Neural progenitor cell (in vitro differentiated cells): Measurements from ENCODE around the gene TLK1. TPM values are rescaled to one million over a fixed set of nuclear protein-coding genes. Genes with fewer than 3 reads are reported as not detected.
A peak's percentile ranks its signal among the peaks of the same experiment; 100 is the strongest.

Experiments used
- DNase-seq: peaks from one replicate; pipeline ENCODE4 v3.0.0-alpha.2; 2016; ENCODE audit warnings: low spot score
- H2AFZ ChIP-seq: fragments of 200-600 bp; sonication (generic); replicated peaks from 2 replicates; pipeline ENCODE4 v1.6.1; 2016; ENCODE audit warnings: antibody characterized with exemption
- H3F3A ChIP-seq: fragments of 200-600 bp; sonication (generic); 2 replicates; pipeline ENCODE4 v1.6.1; 2016; ENCODE audit warnings: antibody characterized with exemption, low read depth
- H3K27ac ChIP-seq: fragments of 200-600 bp; sonication (generic); 2 replicates; pipeline ENCODE4 v1.5.1; 2016; ENCODE audit warnings: mild to moderate bottlenecking
- H3K27me3 ChIP-seq: fragments of 200-600 bp; sonication (generic); 2 replicates; pipeline ENCODE4 v1.6.1; 2016; ENCODE audit warnings: mild to moderate bottlenecking, moderate library complexity
- H3K36me3 ChIP-seq: fragments of 200-600 bp; sonication (generic); 2 replicates; pipeline ENCODE4 v1.5.1; 2016
- H3K4me1 ChIP-seq: fragments of 200-600 bp; sonication (generic); 2 replicates; pipeline ENCODE4 v1.6.1; 2016; ENCODE audit warnings: mixed run types
- H3K4me2 ChIP-seq: fragments of 200-600 bp; sonication (generic); 2 replicates; pipeline ENCODE4 v1.6.1; 2016
- H3K4me3 ChIP-seq: fragments of 200-600 bp; sonication (generic); 2 replicates; pipeline ENCODE4 v1.5.1; 2016
- H3K79me2 ChIP-seq: fragments of 200-600 bp; sonication (generic); 2 replicates; pipeline ENCODE4 v1.6.1; 2016; ENCODE audit warnings: low read depth
- H3K9ac ChIP-seq: fragments of 200-600 bp; sonication (generic); 2 replicates; pipeline ENCODE4 v1.6.1; 2016
- H3K9me3 ChIP-seq: fragments of 200-600 bp; sonication (generic); 2 replicates; pipeline ENCODE4 v1.5.1; 2016; ENCODE audit warnings: low read depth
- H4K20me1 ChIP-seq: fragments of 200-600 bp; sonication (generic); 2 replicates; pipeline ENCODE4 v1.6.1; 2016; ENCODE audit warnings: low read depth
- H3K27ac Mint-ChIP-seq: 3 replicates; pipeline ENCODE4 v1.8.0; 2021; ENCODE audit warnings: mixed read lengths
- H3K27me3 Mint-ChIP-seq: 2 replicates; pipeline ENCODE4 v1.8.0; 2022; ENCODE audit warnings: low read depth, mild to moderate bottlenecking, inconsistent platforms, moderate library complexity, mixed read lengths; ENCODE audit not compliant: insufficient read depth
- H3K36me3 Mint-ChIP-seq: 3 replicates; pipeline ENCODE4 v1.8.0; 2021; ENCODE audit warnings: mixed read lengths
- H3K4me1 Mint-ChIP-seq: 3 replicates; pipeline ENCODE4 v1.8.0; 2021; ENCODE audit warnings: mixed read lengths
- H3K4me3 Mint-ChIP-seq: 3 replicates; pipeline ENCODE4 v1.8.0; 2021; ENCODE audit warnings: mild to moderate bottlenecking, moderate library complexity, mixed read lengths
- H3K9me3 Mint-ChIP-seq: 3 replicates; pipeline ENCODE4 v1.8.0; 2020; ENCODE audit warnings: mixed read lengths
- EZH2 ChIP-seq: fragments of 200-600 bp; sonication (generic); IDR thresholded peaks from 2 replicates; pipeline ENCODE4 v1.6.1; 2017; ENCODE audit warnings: antibody characterized with exemption, mild to moderate bottlenecking, moderate library complexity
- EZH2phosphoT487 ChIP-seq: fragments of 200-600 bp; sonication (generic); IDR thresholded peaks from 2 replicates; pipeline ENCODE4 v1.6.1; 2017; ENCODE audit warnings: antibody characterized with exemption
- total RNA-seq: library from RNA; depleted of rRNA; stranded (reverse); fragments of >200 nt; gene quantifications from 2 replicates; pipeline ENCODE4 v1.2.3, GENCODE V29; 2015; ENCODE audit warnings: low replicate concordance
- TF ChIP-seq, protein P1 (sequence below): fragments of 200-600 bp; sonication (generic); IDR thresholded peaks from 2 replicates; pipeline ENCODE4 v1.5.1; 2017; ENCODE audit warnings: antibody characterized with exemption, mild to moderate bottlenecking

TLK1 gene
- total RNA-seq, 1 donor from 2014 or later = 31.1 TPM

GRCh38 chr2:171142398-171142797 lies 18.3 kb downstream of the TLK1 start:
- Histone ChIP-seq H3K27me3 (no peaks in the 10 kb centered on the region), H3F3A (peaks cover 23% of the 10 kb centered on the region), H2AFZ (no peak overlapping the region), H3K4me3 (no peak overlapping the region), H3K27ac (peak overlapping the region; percentile 5), H3K4me2 (no peak overlapping the region), H3K9me3 (no peaks in the 10 kb centered on the region), H3K9ac (no peak overlapping the region), H3K36me3 (no peaks in the 10 kb centered on the region), H4K20me1 (peaks cover 65% of the 10 kb centered on the region), H3K79me2 (peaks cover 100% of the 10 kb centered on the region), H3K4me1 (peaks cover 27% of the 10 kb centered on the region)
- H3K4me3 Mint-ChIP-seq = no peak overlapping the region
- no peak for DNase-seq
- no peaks in the 10 kb centered on the region for H3K27me3 Mint-ChIP-seq
- no peaks in the 10 kb centered on the region for H3K4me1 Mint-ChIP-seq
- H3K27ac Mint-ChIP-seq = no peak overlapping the region
- peaks cover 36% of the 10 kb centered on the region for H3K36me3 Mint-ChIP-seq
- peaks cover 18% of the 10 kb centered on the region for H3K9me3 Mint-ChIP-seq
- TF ChIP-seq EZH2phosphoT487 (no peak), EZH2 (no peak)
- TF ChIP-seq, protein P1, sequence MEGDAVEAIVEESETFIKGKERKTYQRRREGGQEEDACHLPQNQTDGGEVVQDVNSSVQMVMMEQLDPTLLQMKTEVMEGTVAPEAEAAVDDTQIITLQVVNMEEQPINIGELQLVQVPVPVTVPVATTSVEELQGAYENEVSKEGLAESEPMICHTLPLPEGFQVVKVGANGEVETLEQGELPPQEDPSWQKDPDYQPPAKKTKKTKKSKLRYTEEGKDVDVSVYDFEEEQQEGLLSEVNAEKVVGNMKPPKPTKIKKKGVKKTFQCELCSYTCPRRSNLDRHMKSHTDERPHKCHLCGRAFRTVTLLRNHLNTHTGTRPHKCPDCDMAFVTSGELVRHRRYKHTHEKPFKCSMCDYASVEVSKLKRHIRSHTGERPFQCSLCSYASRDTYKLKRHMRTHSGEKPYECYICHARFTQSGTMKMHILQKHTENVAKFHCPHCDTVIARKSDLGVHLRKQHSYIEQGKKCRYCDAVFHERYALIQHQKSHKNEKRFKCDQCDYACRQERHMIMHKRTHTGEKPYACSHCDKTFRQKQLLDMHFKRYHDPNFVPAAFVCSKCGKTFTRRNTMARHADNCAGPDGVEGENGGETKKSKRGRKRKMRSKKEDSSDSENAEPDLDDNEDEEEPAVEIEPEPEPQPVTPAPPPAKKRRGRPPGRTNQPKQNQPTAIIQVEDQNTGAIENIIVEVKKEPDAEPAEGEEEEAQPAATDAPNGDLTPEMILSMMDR = no peak

GRCh38 chr2:171141320-171141719 lies 19.4 kb downstream of the TLK1 start:
- no peak for DNase-seq
- H3K9me3 ChIP-seq = no peaks in the 10 kb centered on the region
- no peak overlapping the region for H3K27ac ChIP-seq
- peaks cover 36% of the 10 kb centered on the region for H3K36me3 Mint-ChIP-seq
- H3K4me2 ChIP-seq = no peak overlapping the region
- peaks cover 27% of the 10 kb centered on the region for H3K4me1 ChIP-seq
- H3K27me3 ChIP-seq = no peaks in the 10 kb centered on the region
- H2AFZ ChIP-seq = no peak overlapping the region
- H3K9me3 Mint-ChIP-seq = peaks cover 18% of the 10 kb centered on the region
- peaks cover 100% of the 10 kb centered on the region for H3K79me2 ChIP-seq
- H4K20me1 ChIP-seq = peaks cover 68% of the 10 kb centered on the region
- no peaks in the 10 kb centered on the region for H3K36me3 ChIP-seq
- no peak overlapping the region for H3K4me3 ChIP-seq
- H3K27me3 Mint-ChIP-seq = no peaks in the 10 kb centered on the region
- peaks cover 23% of the 10 kb centered on the region for H3F3A ChIP-seq
- H3K27ac Mint-ChIP-seq = no peak overlapping the region
- TF ChIP-seq, protein P1 = no peak
- TF ChIP-seq EZH2 = no peak
- no peak for TF ChIP-seq EZH2phosphoT487
- no peak overlapping the region for H3K9ac ChIP-seq
- no peaks in the 10 kb centered on the region for H3K4me1 Mint-ChIP-seq
- no peak overlapping the region for H3K4me3 Mint-ChIP-seq

GRCh38 chr2:171139860-171140259 lies 20.8 kb downstream of the TLK1 start:
- no peaks in the 10 kb centered on the region for H3K27me3 Mint-ChIP-seq
- peaks cover 31% of the 10 kb centered on the region for H3K36me3 Mint-ChIP-seq
- H3K4me1 Mint-ChIP-seq = peaks cover 2% of the 10 kb centered on the region
- peaks cover 18% of the 10 kb centered on the region for H3K9me3 Mint-ChIP-seq
- H3K4me3 Mint-ChIP-seq = no peak overlapping the region
- Histone ChIP-seq H3K27ac (peak overlapping the region; percentile 33), H3K27me3 (no peaks in the 10 kb centered on the region), H3K4me3 (no peak overlapping the region), H2AFZ (no peak overlapping the region), H3K36me3 (no peaks in the 10 kb centered on the region), H3F3A (peaks cover 22% of the 10 kb centered on the region), H3K4me2 (peak overlapping the region; percentile 7), H4K20me1 (peaks cover 79% of the 10 kb centered on the region), H3K4me1 (peaks cover 29% of the 10 kb centered on the region), H3K79me2 (peaks cover 100% of the 10 kb centered on the region), H3K9me3 (no peaks in the 10 kb centered on the region), H3K9ac (no peak overlapping the region)
- TF ChIP-seq, protein P1 = no peak
- TF ChIP-seq EZH2 (no peak), EZH2phosphoT487 (no peak)
- no peak overlapping the region for H3K27ac Mint-ChIP-seq
- no peak for DNase-seq
